ENCODE results near the gene FOXD2. TPM values are rescaled to one million over a fixed set of nuclear protein-coding genes. Genes with fewer than 3 reads are reported as not detected.

FOXD2 gene
- total RNA-seq (0.51 and 0.83 TPM in 2 replicates), polyA plus RNA-seq (0.08 and 0.19 TPM in 2 replicates), polyA minus RNA-seq (ENCODE audit: low replicate concordance) (0.12 and 0.19 TPM in 2 replicates)
- polyA plus RNA-seq (2012) = 0.45 and 0.63 TPM in 2 replicates

- Histone ChIP-seq H3K9ac (ENCODE audit: insufficient read depth, low read length) (peak within 1 kb of the TSS; percentile 77), H3K27ac (ENCODE audit: insufficient read depth, low read length) (peak within 1 kb of the TSS; percentile 60), H3K4me1 (ENCODE audit: control insufficient read depth, extremely low read depth, insufficient read depth, low read length) (peaks cover under 1% of the 10 kb centered on the region), H3K9me3 (ENCODE audit: control insufficient read depth, insufficient read depth, low read depth, low read length) (no peaks in the 10 kb centered on the region), H3K36me3 (ENCODE audit: control insufficient read depth, insufficient read depth, low read length) (no peaks in the 10 kb centered on the region), H3K27me3 (ENCODE audit: control insufficient read depth, insufficient read depth, low read length) (peaks cover 6% of the 10 kb centered on the region), H3K79me2 (ENCODE audit: control insufficient read depth, insufficient read depth, low read length) (no peaks in the 10 kb centered on the region), H3K4me3 (replicated peaks in 1 of 4; ENCODE audit: control extremely low read depth in 1 of 4, insufficient read depth in 1 of 4, low read depth in 3 of 4, low read length in 4 of 4) (peak within 1 kb of the TSS; percentile 39 to 78 (median 58)), H2AFZ (ENCODE audit: low read length) (peak within 1 kb of the TSS; percentile 80), H3K4me2 (ENCODE audit: extremely low read depth, insufficient read depth, low read length) (peak within 1 kb of the TSS; percentile 61), H4K20me1 (ENCODE audit: control insufficient read depth, extremely low read depth, insufficient read depth, low read length) (no peaks in the 10 kb centered on the region)
- peak; percentile 44 to 63 for DNase-seq (ENCODE audit: low read depth in 2 of 2)
- peak; percentile 40 to 74 for TF ChIP-seq CTCF (conservative IDR thresholded peaks at IDR 0.05 in 1 of 2, IDR thresholded peaks at IDR 0.05 in 1 of 2; ENCODE audit: low read depth in 1 of 2, low read length in 2 of 2)
- no peak for TF ChIP-seq EZH2 (IDR thresholded peaks at IDR 0.05; ENCODE audit: low read length, missing control alignments)
Observed at GRCh38 chr1:47437447-47438164, at the start of gene FOXD2. Gene FOXD2, plus strand, starts transcription at chr1:47438044. Its CDS starts 92 bp downstream, at chr1:47438136.

GRCh38 chr1:47388891-47389238, 49.0 kb upstream of the FOXD2 start:
- H3K4me2 ChIP-seq (ENCODE audit: extremely low read depth, insufficient read depth, low read length) = no peak overlapping the region
- H2AFZ ChIP-seq (ENCODE audit: low read length) = no peak overlapping the region
- peak; percentile 43 to 57 for DNase-seq (ENCODE audit: low read depth in 2 of 2)

DNA sequence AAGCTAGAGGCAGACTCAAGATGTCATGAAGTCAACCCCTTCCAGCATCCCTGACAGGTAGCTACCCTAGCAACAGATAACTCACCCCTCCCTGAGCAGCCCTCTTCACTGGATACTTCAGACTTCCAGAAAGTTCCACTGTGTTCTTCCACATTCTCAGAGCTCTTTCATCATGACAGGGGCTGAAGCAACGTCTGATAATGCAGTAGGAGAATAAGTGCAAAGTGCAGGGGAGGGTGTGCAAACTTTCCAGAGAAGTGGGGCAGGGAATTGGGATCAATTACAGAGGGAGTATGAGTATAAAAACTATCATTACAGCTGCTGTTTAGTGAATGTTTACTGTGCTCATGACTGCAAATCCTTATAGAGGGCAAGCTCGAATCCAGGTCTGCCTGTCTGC, 48.1 kb upstream of the FOXD2 start:
- no peaks in the 10 kb centered on the region for H3K9me3 ChIP-seq (ENCODE audit: control insufficient read depth, insufficient read depth, low read depth, low read length)
- H3K9ac ChIP-seq (ENCODE audit: insufficient read depth, low read length) = no peak overlapping the region
- no peaks in the 10 kb centered on the region for H4K20me1 ChIP-seq (ENCODE audit: control insufficient read depth, extremely low read depth, insufficient read depth, low read length)
- no peak for DNase-seq (ENCODE audit: low read depth in 2 of 2)
- no peak overlapping the region for H2AFZ ChIP-seq (ENCODE audit: low read length)
- H3K27me3 ChIP-seq (ENCODE audit: control insufficient read depth, insufficient read depth, low read length) = no peaks in the 10 kb centered on the region
- no peak overlapping the region for H3K4me2 ChIP-seq (ENCODE audit: extremely low read depth, insufficient read depth, low read length)
- no peak overlapping the region for H3K27ac ChIP-seq (ENCODE audit: insufficient read depth, low read length)
- H3K4me3 ChIP-seq (replicated peaks in 1 of 4; ENCODE audit: control extremely low read depth in 1 of 4, insufficient read depth in 1 of 4, low read depth in 3 of 4, low read length in 4 of 4) = no peak overlapping the region
- TF ChIP-seq EZH2 (IDR thresholded peaks at IDR 0.05; ENCODE audit: low read length, missing control alignments) = no peak
- H3K36me3 ChIP-seq (ENCODE audit: control insufficient read depth, insufficient read depth, low read length) = no peaks in the 10 kb centered on the region
- no peaks in the 10 kb centered on the region for H3K4me1 ChIP-seq (ENCODE audit: control insufficient read depth, extremely low read depth, insufficient read depth, low read length)
- no peaks in the 10 kb centered on the region for H3K79me2 ChIP-seq (ENCODE audit: control insufficient read depth, insufficient read depth, low read length)

More at GRCh38 chr1:47388891-47389238, 49.0 kb upstream of the FOXD2 start:
- no peak overlapping the region for H3K27ac ChIP-seq (ENCODE audit: insufficient read depth, low read length)
- no peak overlapping the region for H3K4me3 ChIP-seq (replicated peaks in 1 of 4; ENCODE audit: control extremely low read depth in 1 of 4, insufficient read depth in 1 of 4, low read depth in 3 of 4, low read length in 4 of 4)
- no peaks in the 10 kb centered on the region for H3K4me1 ChIP-seq (ENCODE audit: control insufficient read depth, extremely low read depth, insufficient read depth, low read length)
- no peaks in the 10 kb centered on the region for H4K20me1 ChIP-seq (ENCODE audit: control insufficient read depth, extremely low read depth, insufficient read depth, low read length)
- peak; percentile 76 to 83 for TF ChIP-seq CTCF (conservative IDR thresholded peaks at IDR 0.05 in 1 of 2, IDR thresholded peaks at IDR 0.05 in 1 of 2; ENCODE audit: low read depth in 1 of 2, low read length in 2 of 2)
- TF ChIP-seq EZH2 (IDR thresholded peaks at IDR 0.05; ENCODE audit: low read length, missing control alignments) = no peak
- H3K27me3 ChIP-seq (ENCODE audit: control insufficient read depth, insufficient read depth, low read length) = no peaks in the 10 kb centered on the region
- no peaks in the 10 kb centered on the region for H3K36me3 ChIP-seq (ENCODE audit: control insufficient read depth, insufficient read depth, low read length)
- no peak overlapping the region for H3K9ac ChIP-seq (ENCODE audit: insufficient read depth, low read length)
- no peaks in the 10 kb centered on the region for H3K9me3 ChIP-seq (ENCODE audit: control insufficient read depth, insufficient read depth, low read depth, low read length)
- no peaks in the 10 kb centered on the region for H3K79me2 ChIP-seq (ENCODE audit: control insufficient read depth, insufficient read depth, low read length)
